Fibroblast of villous mesenchyme (primary cell): ENCODE results near the gene DAB1. TPM values are rescaled to one million over a fixed set of nuclear protein-coding genes. Genes with fewer than 3 reads are reported as not detected.

ENCODE experiments used
- DNase-seq: peaks from one replicate; pipeline ENCODE4 v3.0.0-alpha.2; 2010; ENCODE audit warnings: low read depth
- H3K4me3 ChIP-seq: 2 replicates; pipeline ENCODE4 v1.5.1; 2011; ENCODE audit warnings: low read depth, mild to moderate bottlenecking, low read length
- total RNA-seq: library from RNA; depleted of rRNA; stranded (reverse); fragments of >200 nt; gene quantifications from 2 replicates; pipeline ENCODE4 v1.2.3, GENCODE V29; 2012
- TF ChIP-seq, protein P1 (sequence below): IDR thresholded peaks from 2 replicates; pipeline ENCODE4 v1.5.1; 2012; ENCODE audit warnings: low read depth, mild to moderate bottlenecking, low read length; ENCODE audit not compliant: insufficient read depth

The DAB1 gene
- total RNA-seq, 1 donor = not detected

DNA sequence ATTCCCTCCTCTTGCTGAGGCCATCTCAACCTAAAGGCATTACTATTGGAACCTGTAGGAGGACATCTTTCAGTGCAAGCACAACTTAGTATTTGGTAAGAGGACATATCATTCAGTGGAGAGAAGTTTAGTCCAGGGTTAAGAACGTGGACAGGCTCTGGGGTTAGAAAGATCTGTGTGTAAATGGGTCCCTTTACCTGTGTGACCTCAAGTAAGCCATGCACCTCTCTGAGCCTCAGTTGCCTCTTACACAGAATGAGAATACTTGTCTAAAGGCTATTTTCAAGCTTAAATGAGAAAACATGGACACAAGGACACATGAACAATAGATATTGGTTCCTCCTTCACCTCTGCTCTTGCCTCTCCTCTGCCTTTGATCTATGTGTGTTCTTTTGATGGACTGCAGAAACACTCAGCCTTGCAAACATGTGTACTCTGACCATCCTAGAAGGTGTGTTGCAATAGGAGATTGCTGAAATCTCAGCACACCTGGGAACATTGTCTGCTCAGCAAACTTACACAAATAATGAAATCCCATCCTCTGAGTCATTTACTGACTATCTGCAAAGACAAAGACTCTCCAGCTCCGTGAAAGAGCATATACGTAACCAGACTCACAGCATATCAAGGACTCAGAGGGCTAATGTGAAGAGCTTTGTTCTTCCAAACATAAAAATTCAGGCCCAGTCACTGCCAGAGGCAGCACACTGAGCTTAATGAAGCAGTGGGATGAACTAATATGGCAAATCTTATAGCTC is 143.8 kb downstream of the DAB1 start:
- TF ChIP-seq, protein P1, sequence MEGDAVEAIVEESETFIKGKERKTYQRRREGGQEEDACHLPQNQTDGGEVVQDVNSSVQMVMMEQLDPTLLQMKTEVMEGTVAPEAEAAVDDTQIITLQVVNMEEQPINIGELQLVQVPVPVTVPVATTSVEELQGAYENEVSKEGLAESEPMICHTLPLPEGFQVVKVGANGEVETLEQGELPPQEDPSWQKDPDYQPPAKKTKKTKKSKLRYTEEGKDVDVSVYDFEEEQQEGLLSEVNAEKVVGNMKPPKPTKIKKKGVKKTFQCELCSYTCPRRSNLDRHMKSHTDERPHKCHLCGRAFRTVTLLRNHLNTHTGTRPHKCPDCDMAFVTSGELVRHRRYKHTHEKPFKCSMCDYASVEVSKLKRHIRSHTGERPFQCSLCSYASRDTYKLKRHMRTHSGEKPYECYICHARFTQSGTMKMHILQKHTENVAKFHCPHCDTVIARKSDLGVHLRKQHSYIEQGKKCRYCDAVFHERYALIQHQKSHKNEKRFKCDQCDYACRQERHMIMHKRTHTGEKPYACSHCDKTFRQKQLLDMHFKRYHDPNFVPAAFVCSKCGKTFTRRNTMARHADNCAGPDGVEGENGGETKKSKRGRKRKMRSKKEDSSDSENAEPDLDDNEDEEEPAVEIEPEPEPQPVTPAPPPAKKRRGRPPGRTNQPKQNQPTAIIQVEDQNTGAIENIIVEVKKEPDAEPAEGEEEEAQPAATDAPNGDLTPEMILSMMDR = no peak
- no peak for DNase-seq
- no peak overlapping the region for H3K4me3 ChIP-seq

DNA sequence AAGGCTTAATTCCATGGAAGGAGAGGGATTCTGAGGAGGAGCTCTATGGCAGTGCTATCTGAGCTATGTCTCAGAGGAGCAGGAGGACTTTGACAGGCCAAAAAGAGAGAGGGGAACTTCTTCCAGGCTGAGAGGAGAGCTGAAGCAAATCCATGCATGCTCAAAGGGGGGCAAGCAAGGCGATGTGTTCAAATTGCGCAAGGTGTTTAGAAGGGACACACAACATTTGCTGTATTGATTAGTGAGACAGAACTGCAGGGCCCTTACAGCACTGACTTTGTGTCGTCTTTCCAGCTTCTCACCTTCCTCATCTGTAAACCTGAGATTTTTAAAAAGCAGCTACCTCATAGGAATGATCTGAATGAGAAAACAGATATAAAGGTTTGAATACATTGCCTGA is 145.3 kb downstream of the DAB1 start:
- no peak for DNase-seq
- H3K4me3 ChIP-seq = no peak overlapping the region
- TF ChIP-seq, protein P1 = no peak

DNA sequence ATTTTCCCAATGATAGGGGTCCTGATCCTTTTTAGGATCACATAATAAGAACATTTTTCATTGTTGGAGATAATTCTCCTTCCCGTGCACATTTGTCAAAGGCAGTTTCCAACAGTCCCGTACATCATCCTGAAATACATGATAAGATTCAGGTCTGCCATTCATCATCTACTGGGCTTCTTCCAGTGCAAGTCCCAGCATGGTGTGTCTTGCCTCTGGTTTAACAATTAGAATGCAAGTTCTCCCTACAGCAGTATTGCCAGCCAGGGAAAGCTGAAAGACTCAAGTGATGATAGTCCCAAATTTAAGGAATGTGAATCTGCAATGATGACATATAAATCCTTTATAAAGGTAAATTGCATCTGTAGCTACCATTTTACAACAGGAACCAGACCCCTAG is 146.2 kb downstream of the DAB1 start:
- DNase-seq = no peak
- no peak overlapping the region for H3K4me3 ChIP-seq
- TF ChIP-seq, protein P1 = no peak

DNA sequence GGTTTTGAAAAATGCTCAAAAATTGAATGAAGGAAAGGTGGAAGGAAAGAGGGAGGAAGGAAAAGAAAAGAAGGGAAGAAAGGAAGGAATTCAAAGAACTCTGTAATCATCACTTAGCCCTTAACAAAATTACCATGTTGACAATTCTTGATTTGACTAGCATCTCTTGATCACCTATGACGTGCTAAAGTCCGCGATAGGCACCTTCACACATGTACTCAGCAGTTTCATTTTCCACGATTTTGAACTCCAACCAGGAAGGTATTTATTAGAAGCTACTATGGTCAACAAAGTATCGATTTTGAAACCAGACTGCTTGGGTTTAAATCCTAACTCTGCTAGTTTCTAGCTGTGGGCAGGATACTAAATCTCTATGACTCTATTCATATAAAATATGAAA is 146.9 kb downstream of the DAB1 start:
- DNase-seq = no peak
- no peak overlapping the region for H3K4me3 ChIP-seq
- TF ChIP-seq, protein P1 = no peak

DNA sequence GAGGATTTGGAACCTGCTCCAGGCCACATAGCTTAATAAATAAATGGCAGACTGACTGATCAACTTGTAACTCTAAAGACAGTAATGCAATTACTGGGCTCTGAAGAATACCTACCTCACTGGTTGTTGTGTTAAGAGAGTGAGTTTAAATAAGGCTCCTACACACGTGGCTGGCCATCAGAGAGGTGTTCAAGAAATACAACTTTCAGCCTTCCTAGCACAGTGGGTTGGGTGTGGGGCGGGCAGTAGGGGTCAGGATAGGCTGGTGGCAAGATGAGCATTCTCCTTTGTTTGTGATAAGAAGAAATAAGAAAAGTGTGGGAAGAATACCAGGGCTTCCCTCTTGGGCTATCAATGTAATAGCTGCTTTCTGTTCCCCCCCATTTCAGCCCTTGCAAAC is 151.3 kb downstream of the DAB1 start:
- TF ChIP-seq, protein P1 = no peak
- no peak overlapping the region for H3K4me3 ChIP-seq
- no peak for DNase-seq

DNA sequence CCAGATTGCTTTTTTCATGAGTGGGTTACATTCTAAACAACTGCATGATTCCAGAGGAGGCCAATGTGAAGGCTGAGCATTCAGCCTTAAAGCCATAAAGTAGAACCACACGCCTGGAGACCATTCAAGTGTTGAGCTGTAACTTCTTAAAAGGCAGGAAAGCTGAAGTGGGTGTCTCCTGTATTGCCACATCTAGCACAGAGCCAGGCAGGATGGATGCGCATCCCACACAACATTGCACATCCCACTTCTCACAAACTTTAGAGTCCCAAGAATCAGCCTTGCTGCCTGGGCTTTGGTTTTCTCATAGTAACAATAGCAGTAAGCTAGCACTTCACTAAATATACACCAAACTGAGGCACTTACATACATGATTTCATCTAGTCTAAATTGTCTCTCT is 151.7 kb downstream of the DAB1 start:
- no peak for DNase-seq
- no peak overlapping the region for H3K4me3 ChIP-seq
- TF ChIP-seq, protein P1 = no peak
